Measurements from ENCODE around the gene KRT222.

The KRT222 gene

GRCh38 chr17:40664582-40665333 is at the start of gene KRT222:
Gene KRT222 (minus strand): TSS chr17:40665177. CDS start chr17:40665099, 78 bp downstream.
- DNase-seq = no peak

- no peak for DNase-seq
These were observed 49.5 kb upstream of the KRT222 start for GRCh38 chr17:40714473-40714872.

- no peak for DNase-seq
These were observed 42.8 kb upstream of the KRT222 start for GRCh38 chr17:40707745-40708144.

- DNase-seq = no peak
These were observed 40.6 kb upstream of the KRT222 start for GRCh38 chr17:40705584-40705983.

GRCh38 chr17:40703652-40704051 is 38.7 kb upstream of the KRT222 start, which contains the start of gene KRT24:
Gene KRT24 (minus strand): TSS chr17:40703752. CDS start chr17:40703693, 59 bp downstream.
- DNase-seq = no peak

- no peak for DNase-seq
These were observed 37.3 kb upstream of the KRT222 start for GRCh38 chr17:40702271-40702670.

- no peak for DNase-seq
These were observed 34.9 kb upstream of the KRT222 start for GRCh38 chr17:40699853-40700252.

GRCh38 chr17:40699371-40699770 is 34.4 kb upstream of the KRT222 start:
- DNase-seq = no peak

GRCh38 chr17:40697297-40697696 is 32.3 kb upstream of the KRT222 start:
- no peak for DNase-seq

- DNase-seq = no peak
These were observed 31.7 kb upstream of the KRT222 start for GRCh38 chr17:40696651-40697072.

GRCh38 chr17:40695874-40696472 is 31.0 kb upstream of the KRT222 start:
- no peak for DNase-seq

- DNase-seq = no peak
These were observed 29.6 kb upstream of the KRT222 start for GRCh38 chr17:40694584-40694983.

- DNase-seq = no peak
These were observed 22.1 kb upstream of the KRT222 start for GRCh38 chr17:40687106-40687505.

- DNase-seq = peak; percentile 48
These were observed 21.2 kb upstream of the KRT222 start for GRCh38 chr17:40686192-40686591.

GRCh38 chr17:40680998-40681397 is 16.0 kb upstream of the KRT222 start:
- DNase-seq = no peak

- no peak for DNase-seq
These were observed 14.5 kb upstream of the KRT222 start for GRCh38 chr17:40679523-40679907.

- peak; percentile 35 for DNase-seq
These were observed 14.0 kb upstream of the KRT222 start for GRCh38 chr17:40678902-40679522.

- DNase-seq = no peak
These were observed 10.9 kb upstream of the KRT222 start for GRCh38 chr17:40675905-40676304.

- DNase-seq = no peak
These were observed 7.7 kb upstream of the KRT222 start for GRCh38 chr17:40672654-40673053.

- DNase-seq = no peak
These were observed 6.3 kb upstream of the KRT222 start for GRCh38 chr17:40671282-40671681.

GRCh38 chr17:40666331-40666730 is 1.4 kb upstream of the KRT222 start:
- DNase-seq = no peak

- no peak for DNase-seq
These were observed 1.7 kb downstream of the KRT222 start for GRCh38 chr17:40663252-40663651.

- no peak for DNase-seq
These were observed 5.1 kb downstream of the KRT222 start for GRCh38 chr17:40659911-40660310.

GRCh38 chr17:40658396-40658795 is 6.6 kb downstream of the KRT222 start:
- no peak for DNase-seq

All from RPMI8226 (cell line).